ENCODE measurements around the gene DPP4. TPM values are rescaled to one million over a fixed set of nuclear protein-coding genes. Genes with fewer than 3 reads are reported as not detected.
A peak's percentile ranks its signal among the peaks of the same experiment; 100 is the strongest.

DPP4 gene
- total and polyA plus RNA-seq, 2 of the 13 experiments (the other 11 are each of a cell fraction or from before 2014, with no cell fraction given), result 39.4 to 109 TPM

DNA sequence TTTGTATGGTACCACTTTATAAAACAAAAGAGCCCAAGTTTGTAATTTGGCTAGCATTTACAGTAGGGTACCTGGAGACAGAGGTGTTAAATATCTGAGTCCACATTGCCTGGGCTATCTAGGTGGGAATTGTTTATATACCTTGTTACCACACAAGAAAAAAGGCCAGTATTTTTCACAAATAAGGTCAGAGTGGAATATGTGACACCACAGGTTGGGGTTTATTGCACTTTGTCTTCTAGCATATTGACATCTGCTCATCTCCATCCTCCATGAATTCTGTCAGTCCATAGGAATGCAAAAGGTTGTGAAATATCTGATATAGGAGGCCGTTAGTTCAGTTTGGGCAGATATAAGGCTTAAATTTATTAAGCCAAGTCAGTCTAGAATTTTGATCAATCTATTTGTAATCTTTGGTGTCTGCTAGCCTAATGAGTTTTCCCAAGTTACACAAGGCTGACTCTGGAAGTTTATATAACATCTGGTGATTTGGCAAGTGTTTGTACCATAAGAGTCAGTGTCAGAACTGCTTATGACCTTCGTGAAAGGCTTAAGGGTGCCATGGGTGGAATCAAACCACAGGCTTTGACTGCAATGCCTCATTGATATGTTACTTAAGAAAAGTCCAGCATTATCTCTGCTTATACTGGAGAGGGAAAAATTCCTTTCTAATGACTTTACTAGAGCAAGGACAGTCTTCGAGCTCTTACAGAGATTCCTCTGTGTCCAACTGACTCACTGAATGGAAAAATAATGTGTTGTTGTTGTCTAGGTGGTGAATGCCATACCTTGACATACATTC, 11.3 kb upstream of the DPP4 start (continued):
- TF ChIP-seq, protein P1, sequence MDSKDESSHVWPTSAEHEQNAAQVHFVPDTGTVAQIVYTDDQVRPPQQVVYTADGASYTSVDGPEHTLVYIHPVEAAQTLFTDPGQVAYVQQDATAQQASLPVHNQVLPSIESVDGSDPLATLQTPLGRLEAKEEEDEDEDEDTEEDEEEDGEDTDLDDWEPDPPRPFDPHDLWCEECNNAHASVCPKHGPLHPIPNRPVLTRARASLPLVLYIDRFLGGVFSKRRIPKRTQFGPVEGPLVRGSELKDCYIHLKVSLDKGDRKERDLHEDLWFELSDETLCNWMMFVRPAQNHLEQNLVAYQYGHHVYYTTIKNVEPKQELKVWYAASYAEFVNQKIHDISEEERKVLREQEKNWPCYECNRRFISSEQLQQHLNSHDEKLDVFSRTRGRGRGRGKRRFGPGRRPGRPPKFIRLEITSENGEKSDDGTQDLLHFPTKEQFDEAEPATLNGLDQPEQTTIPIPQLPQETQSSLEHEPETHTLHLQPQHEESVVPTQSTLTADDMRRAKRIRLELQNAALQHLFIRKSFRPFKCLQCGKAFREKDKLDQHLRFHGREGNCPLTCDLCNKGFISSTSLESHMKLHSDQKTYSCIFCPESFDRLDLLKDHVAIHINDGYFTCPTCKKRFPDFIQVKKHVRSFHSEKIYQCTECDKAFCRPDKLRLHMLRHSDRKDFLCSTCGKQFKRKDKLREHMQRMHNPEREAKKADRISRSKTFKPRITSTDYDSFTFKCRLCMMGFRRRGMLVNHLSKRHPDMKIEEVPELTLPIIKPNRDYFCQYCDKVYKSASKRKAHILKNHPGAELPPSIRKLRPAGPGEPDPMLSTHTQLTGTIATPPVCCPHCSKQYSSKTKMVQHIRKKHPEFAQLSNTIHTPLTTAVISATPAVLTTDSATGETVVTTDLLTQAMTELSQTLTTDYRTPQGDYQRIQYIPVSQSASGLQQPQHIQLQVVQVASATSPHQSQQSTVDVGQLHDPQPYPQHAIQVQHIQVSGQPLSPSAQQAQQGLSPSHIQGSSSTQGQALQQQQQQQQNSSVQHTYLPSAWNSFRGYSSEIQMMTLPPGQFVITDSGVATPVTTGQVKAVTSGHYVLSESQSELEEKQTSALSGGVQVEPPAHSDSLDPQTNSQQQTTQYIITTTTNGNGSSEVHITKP (CRISPR knock-in tag; IDR thresholded peaks at IDR 0.05; ENCODE audit: low read depth), result no peak
- TF ChIP-seq ZNF552 (CRISPR knock-in tag; IDR thresholded peaks at IDR 0.05; ENCODE audit: borderline replicate concordance) (no peak), KDM4B (CRISPR knock-in tag; IDR thresholded peaks at IDR 0.05) (peak; percentile 19; the same call in 1 of the 2 replicates), MTF1 (CRISPR knock-in tag; IDR thresholded peaks at IDR 0.05) (no peak), MEF2D (CRISPR knock-in tag; IDR thresholded peaks at IDR 0.05) (peak; percentile 54; the same call in 1 of the 2 replicates), AGO1 (IDR thresholded peaks at IDR 0.05; ENCODE audit: low read depth, low read length, poor library complexity, severe bottlenecking) (no peak), ZMYM4 (CRISPR knock-in tag; IDR thresholded peaks at IDR 0.05) (peak; percentile 48), TCF12 (IDR thresholded peaks at IDR 0.05) (no peak), TCF12 (CRISPR knock-in tag; IDR thresholded peaks at IDR 0.05) (0 out of 2 replicates have a peak, but pooled peaks have one; percentile 34), ZMAT3 (CRISPR knock-in tag; conservative IDR thresholded peaks at IDR 0.05) (no peak), DR1 (CRISPR knock-in tag; IDR thresholded peaks at IDR 0.05) (no peak), ELF4 (CRISPR knock-in tag; IDR thresholded peaks at IDR 0.05; ENCODE audit: borderline replicate concordance) (no peak), ZFYVE20 (CRISPR knock-in tag; IDR thresholded peaks at IDR 0.05; ENCODE audit: borderline replicate concordance, low read depth) (no peak), ZNF607 (CRISPR knock-in tag; IDR thresholded peaks at IDR 0.05; ENCODE audit: borderline replicate concordance) (no peak), MLLT10 (CRISPR knock-in tag; IDR thresholded peaks at IDR 0.05) (no peak), RFXANK (CRISPR knock-in tag; IDR thresholded peaks at IDR 0.05) (no peak), ZNF572 (CRISPR knock-in tag; IDR thresholded peaks at IDR 0.05) (no peak), CBFB (CRISPR knock-in tag; IDR thresholded peaks at IDR 0.05) (no peak), ZNF232 (CRISPR knock-in tag; IDR thresholded peaks at IDR 0.05; ENCODE audit: borderline replicate concordance) (no peak), NR2C2 (CRISPR knock-in tag; IDR thresholded peaks at IDR 0.05; ENCODE audit: borderline replicate concordance) (peak; percentile 60)
- TF ChIP-seq, protein P2, sequence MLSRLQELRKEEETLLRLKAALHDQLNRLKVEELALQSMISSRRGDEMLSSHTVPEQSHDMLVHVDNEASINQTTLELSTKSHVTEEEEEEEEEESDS (CRISPR knock-in tag; IDR thresholded peaks at IDR 0.05; ENCODE audit: borderline replicate concordance), result no peak
- TF ChIP-seq, protein P3, sequence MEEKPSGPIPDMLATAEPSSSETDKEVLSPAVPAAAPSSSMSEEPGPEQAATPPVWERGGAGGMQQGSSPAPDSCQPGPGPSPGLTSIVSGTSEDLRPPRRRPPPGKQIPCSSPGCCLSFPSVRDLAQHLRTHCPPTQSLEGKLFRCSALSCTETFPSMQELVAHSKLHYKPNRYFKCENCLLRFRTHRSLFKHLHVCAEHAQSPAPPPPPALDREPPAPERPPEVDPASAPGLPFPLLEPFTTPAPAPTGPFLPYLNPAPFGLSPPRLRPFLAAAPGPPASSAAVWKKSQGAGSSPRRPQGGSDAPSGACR (CRISPR knock-in tag; IDR thresholded peaks at IDR 0.05), result no peak
- TF ChIP-seq, protein P4, sequence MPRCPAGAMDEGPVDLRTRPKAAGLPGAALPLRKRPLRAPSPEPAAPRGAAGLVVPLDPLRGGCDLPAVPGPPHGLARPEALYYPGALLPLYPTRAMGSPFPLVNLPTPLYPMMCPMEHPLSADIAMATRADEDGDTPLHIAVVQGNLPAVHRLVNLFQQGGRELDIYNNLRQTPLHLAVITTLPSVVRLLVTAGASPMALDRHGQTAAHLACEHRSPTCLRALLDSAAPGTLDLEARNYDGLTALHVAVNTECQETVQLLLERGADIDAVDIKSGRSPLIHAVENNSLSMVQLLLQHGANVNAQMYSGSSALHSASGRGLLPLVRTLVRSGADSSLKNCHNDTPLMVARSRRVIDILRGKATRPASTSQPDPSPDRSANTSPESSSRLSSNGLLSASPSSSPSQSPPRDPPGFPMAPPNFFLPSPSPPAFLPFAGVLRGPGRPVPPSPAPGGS (CRISPR knock-in tag; IDR thresholded peaks at IDR 0.05), result no peak
- TF ChIP-seq, protein P5, sequence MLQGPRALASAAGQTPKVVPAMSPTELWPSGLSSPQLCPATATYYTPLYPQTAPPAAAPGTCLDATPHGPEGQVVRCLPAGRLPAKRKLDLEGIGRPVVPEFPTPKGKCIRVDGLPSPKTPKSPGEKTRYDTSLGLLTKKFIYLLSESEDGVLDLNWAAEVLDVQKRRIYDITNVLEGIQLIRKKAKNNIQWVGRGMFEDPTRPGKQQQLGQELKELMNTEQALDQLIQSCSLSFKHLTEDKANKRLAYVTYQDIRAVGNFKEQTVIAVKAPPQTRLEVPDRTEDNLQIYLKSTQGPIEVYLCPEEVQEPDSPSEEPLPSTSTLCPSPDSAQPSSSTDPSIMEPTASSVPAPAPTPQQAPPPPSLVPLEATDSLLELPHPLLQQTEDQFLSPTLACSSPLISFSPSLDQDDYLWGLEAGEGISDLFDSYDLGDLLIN (CRISPR knock-in tag; IDR thresholded peaks at IDR 0.05; ENCODE audit: borderline replicate concordance), result no peak
